Stimulated activated naive CD8-positive, alpha-beta T cell treated with anti-CD3 and anti-CD28 coated beads, Interleukin-15, Interleukin-2, amounts not matched to agents 100 ng/mL and 50 ng/mL, for 24 hours (primary cell): ENCODE data around the gene MS4A6A.
"Not testable (repeated sequence)": the region's sequence is repeated elsewhere in the genome, so short reads cannot be mapped to it uniquely, and the experiment has no call there.

Experiments used
- H3K27ac Mint-ChIP-seq: one replicate; pipeline ENCODE4 v1.8.0; 2021; ENCODE audit warnings: mild to moderate bottlenecking, mixed read lengths
- H3K27me3 Mint-ChIP-seq: one replicate; pipeline ENCODE4 v1.8.0; 2021; ENCODE audit warnings: mixed read lengths
- H3K36me3 Mint-ChIP-seq: one replicate; pipeline ENCODE4 v1.8.0; 2021; ENCODE audit warnings: low read depth, mixed read lengths
- H3K4me1 Mint-ChIP-seq: one replicate; pipeline ENCODE4 v1.8.0; 2021; ENCODE audit warnings: low read depth, mixed read lengths
- H3K4me3 Mint-ChIP-seq: one replicate; pipeline ENCODE4 v1.8.0; 2021; ENCODE audit warnings: mild to moderate bottlenecking, mixed read lengths
- H3K9me3 Mint-ChIP-seq: one replicate; pipeline ENCODE4 v1.8.0; 2021; ENCODE audit warnings: mixed read lengths

Gene MS4A6A, protein sequence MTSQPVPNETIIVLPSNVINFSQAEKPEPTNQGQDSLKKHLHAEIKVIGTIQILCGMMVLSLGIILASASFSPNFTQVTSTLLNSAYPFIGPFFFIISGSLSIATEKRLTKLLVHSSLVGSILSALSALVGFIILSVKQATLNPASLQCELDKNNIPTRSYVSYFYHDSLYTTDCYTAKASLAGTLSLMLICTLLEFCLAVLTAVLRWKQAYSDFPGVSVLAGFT

DNA sequence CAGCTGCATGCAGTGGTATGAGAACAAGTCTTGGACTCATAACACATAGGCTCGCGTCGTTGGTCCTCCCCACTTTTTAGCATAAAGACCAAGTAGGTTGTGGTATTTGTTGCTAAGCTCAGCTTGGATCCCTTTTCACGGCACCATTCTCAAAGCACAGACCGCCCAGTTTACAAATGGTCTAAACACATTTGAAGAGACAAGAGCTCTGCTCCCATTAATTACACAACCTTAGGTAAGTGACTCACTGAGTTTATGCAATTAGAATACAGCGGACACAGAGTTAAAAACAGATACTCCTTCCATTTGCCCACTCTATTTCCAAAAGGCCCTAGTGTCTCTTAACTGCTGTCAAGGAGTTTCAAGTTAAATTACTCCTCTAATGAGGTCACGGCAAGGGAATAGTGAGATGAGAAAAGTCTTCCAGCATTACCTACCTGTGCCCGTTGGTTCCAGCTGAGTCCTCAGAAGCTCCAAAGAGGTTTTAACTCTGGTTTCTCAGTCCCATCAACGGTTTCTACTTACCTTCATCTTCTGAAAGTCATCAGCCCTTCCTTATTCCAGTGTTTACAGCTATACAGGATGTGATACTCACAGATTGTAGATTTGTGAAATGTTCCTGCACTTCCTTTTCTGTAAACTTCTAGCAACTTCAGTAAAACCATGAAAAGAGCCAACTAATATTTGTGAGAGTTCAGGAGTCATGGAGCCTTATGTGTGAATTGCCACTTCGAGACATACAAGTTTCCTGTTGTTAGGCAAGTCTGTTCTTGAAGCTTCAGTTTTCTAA is at the start of gene MS4A6A:
TSS of gene MS4A6A (minus strand) at position 543 of the 790 bp plus-strand sequence. CDS start 1,356 bp downstream, outside the sequence.
- Mint-ChIP-seq H3K4me3 (no peak within 1 kb of the TSS), H3K4me1 (peaks cover 8% of the 10 kb centered on the region), H3K27me3 (peaks cover 52% of the 10 kb centered on the region), H3K36me3 (no peaks in the 10 kb centered on the region), H3K9me3 (no peaks in the 10 kb centered on the region), H3K27ac (no peak within 1 kb of the TSS)

GRCh38 chr11:60230681-60231080 is 47.8 kb upstream of the MS4A6A start:
- no peaks in the 10 kb centered on the region for H3K9me3 Mint-ChIP-seq
- no peak overlapping the region for H3K27ac Mint-ChIP-seq
- H3K27me3 Mint-ChIP-seq, result peaks cover 15% of the 10 kb centered on the region
- no peaks in the 10 kb centered on the region for H3K4me1 Mint-ChIP-seq
- H3K4me3 Mint-ChIP-seq, result no peak overlapping the region
- no peaks in the 10 kb centered on the region for H3K36me3 Mint-ChIP-seq

- no peaks in the 10 kb centered on the region for H3K36me3 Mint-ChIP-seq
- H3K27me3 Mint-ChIP-seq, result peaks cover 20% of the 10 kb centered on the region
- no peak overlapping the region for H3K4me3 Mint-ChIP-seq
- H3K9me3 Mint-ChIP-seq, result no peaks in the 10 kb centered on the region
- H3K4me1 Mint-ChIP-seq, result no peaks in the 10 kb centered on the region
- H3K27ac Mint-ChIP-seq, result no peak overlapping the region
Measured at GRCh38 chr11:60222141-60222540, 39.3 kb upstream of the MS4A6A start.

GRCh38 chr11:60221692-60222091 is 38.8 kb upstream of the MS4A6A start:
- no peak overlapping the region for H3K4me3 Mint-ChIP-seq
- H3K27me3 Mint-ChIP-seq, result peaks cover 20% of the 10 kb centered on the region
- H3K36me3 Mint-ChIP-seq, result no peaks in the 10 kb centered on the region
- H3K4me1 Mint-ChIP-seq, result no peaks in the 10 kb centered on the region
- no peaks in the 10 kb centered on the region for H3K9me3 Mint-ChIP-seq
- no peak overlapping the region for H3K27ac Mint-ChIP-seq

GRCh38 chr11:60221181-60221580 is 38.3 kb upstream of the MS4A6A start:
- Mint-ChIP-seq H3K9me3 (no peaks in the 10 kb centered on the region), H3K27ac (no peak overlapping the region), H3K27me3 (peaks cover 21% of the 10 kb centered on the region), H3K4me3 (no peak overlapping the region), H3K4me1 (no peaks in the 10 kb centered on the region), H3K36me3 (no peaks in the 10 kb centered on the region)

DNA sequence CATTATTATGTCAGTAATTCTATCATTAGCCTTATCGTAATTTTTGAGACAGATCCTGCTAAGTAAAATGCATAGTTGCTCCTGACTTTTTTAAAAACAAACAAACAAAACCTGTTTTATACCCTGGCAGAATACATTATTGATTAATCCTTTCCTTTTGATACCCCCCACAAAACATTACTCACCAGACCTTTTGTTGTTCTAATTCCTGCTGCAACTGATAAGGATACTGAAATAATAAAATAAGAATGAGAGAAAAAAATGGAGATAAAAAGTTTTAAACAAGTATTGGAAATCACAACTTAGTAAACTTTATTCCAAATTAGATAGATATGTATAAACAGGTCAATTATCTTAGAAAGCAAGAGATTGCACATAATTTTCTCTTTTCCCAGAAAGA is 31.5 kb upstream of the MS4A6A start:
- Mint-ChIP-seq H3K4me3 (no peak overlapping the region), H3K27ac (no peak overlapping the region), H3K36me3 (no peaks in the 10 kb centered on the region), H3K27me3 (peaks cover 49% of the 10 kb centered on the region), H3K9me3 (no peaks in the 10 kb centered on the region), H3K4me1 (no peaks in the 10 kb centered on the region)

DNA sequence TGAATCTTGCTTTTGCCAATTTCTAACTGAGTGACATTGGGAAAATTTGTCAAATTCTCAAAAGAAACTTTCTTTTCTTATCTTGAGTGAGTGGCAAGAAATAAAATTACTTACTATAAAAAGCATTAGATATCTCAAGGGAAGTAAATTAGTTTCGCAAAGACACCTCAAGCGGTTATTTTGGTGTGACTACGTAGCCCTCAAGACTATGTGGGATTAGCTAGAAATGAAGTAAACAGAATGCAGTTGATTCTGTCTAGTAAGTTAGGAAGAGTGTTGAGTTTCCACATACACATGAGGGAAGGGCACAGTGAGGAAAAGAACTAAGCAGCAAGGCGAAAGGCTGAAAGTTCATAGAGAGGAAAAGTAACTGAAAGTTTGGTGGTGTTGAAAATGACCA is 28.3 kb upstream of the MS4A6A start:
- Mint-ChIP-seq H3K27me3 (peaks cover 52% of the 10 kb centered on the region), H3K4me1 (peaks cover 17% of the 10 kb centered on the region), H3K9me3 (no peaks in the 10 kb centered on the region), H3K36me3 (no peaks in the 10 kb centered on the region), H3K4me3 (no peak overlapping the region), H3K27ac (no peak overlapping the region)

- no peak overlapping the region for H3K27ac Mint-ChIP-seq
- H3K4me3 Mint-ChIP-seq, result no peak overlapping the region
- peaks cover 47% of the 10 kb centered on the region for H3K27me3 Mint-ChIP-seq
- H3K9me3 Mint-ChIP-seq, result no peaks in the 10 kb centered on the region
- no peaks in the 10 kb centered on the region for H3K36me3 Mint-ChIP-seq
- H3K4me1 Mint-ChIP-seq, result peaks cover 26% of the 10 kb centered on the region
Measured at GRCh38 chr11:60209977-60210376, 27.1 kb upstream of the MS4A6A start.

DNA sequence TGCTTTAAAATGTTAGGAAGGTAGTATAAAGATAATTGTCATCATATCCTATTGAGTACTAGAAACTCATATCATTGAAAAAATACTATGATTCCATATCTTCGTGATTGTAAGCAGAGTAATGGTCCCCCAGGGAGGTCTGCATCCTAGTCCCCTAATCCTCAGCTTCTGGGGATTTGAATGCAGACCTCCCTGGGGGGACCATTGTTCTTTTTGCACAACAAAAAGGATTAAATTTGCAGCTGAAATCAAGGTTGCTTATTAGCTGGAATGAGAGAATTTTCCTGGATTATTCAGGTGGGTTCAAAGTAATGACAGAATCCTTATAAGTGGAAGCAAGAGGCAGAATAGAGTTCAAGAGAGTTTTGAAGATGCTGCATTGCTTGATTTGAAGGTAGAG is 26.1 kb upstream of the MS4A6A start:
- H3K27me3 Mint-ChIP-seq, result peaks cover 47% of the 10 kb centered on the region
- H3K4me3 Mint-ChIP-seq, result no peak overlapping the region

DNA sequence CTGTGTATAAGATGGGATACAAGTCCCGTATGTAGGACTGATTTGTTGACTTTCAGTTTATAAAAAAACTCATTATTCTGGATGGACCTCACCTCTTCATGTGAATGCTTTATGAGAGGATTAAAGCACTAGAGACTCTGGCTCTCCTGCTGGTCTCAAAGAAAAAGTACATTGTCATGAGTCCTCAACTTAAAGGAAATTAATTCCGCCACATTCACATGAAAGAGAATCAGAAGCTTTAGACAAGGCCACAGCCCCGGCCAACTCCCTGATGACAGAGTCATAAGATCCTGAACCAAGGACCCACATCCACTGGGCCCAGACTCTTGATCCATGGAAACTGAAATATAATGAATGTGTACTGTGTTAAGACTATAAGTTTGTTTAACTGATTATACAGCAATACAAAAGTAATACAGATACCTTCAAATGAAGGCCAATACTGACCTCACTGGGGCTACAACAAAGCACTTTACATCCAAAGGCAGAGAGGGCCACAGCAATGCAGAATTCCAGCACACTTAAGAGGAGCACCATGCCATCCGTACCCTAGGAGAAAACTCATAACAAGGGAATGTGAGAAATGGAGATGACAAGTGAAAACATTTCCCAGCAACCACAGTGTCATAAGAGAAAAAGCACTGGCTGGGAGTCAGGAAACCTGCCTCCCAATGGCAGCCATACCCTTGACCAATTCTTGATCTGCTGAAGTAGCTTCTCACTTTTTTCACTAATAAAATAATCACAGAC is 25.4 kb upstream of the MS4A6A start:
- H3K27ac Mint-ChIP-seq, result no peak overlapping the region
- H3K27me3 Mint-ChIP-seq, result peaks cover 47% of the 10 kb centered on the region
- no peaks in the 10 kb centered on the region for H3K36me3 Mint-ChIP-seq
- peaks cover 32% of the 10 kb centered on the region for H3K4me1 Mint-ChIP-seq
- H3K4me3 Mint-ChIP-seq, result no peak overlapping the region
- H3K9me3 Mint-ChIP-seq, result no peaks in the 10 kb centered on the region

More for the DNA sequence above, 26.1 kb upstream of the MS4A6A start:
- no peaks in the 10 kb centered on the region for H3K9me3 Mint-ChIP-seq
- no peak overlapping the region for H3K27ac Mint-ChIP-seq
- H3K4me1 Mint-ChIP-seq, result peaks cover 32% of the 10 kb centered on the region
- H3K36me3 Mint-ChIP-seq, result no peaks in the 10 kb centered on the region

- no peak overlapping the region for H3K27ac Mint-ChIP-seq
- peaks cover 44% of the 10 kb centered on the region for H3K27me3 Mint-ChIP-seq
- peaks cover 32% of the 10 kb centered on the region for H3K4me1 Mint-ChIP-seq
- no peak overlapping the region for H3K4me3 Mint-ChIP-seq
- no peaks in the 10 kb centered on the region for H3K36me3 Mint-ChIP-seq
- peaks cover 3% of the 10 kb centered on the region for H3K9me3 Mint-ChIP-seq
Measured at GRCh38 chr11:60206616-60207015, 23.7 kb upstream of the MS4A6A start.

GRCh38 chr11:60204922-60205321 is 22.0 kb upstream of the MS4A6A start:
- peaks cover 32% of the 10 kb centered on the region for H3K4me1 Mint-ChIP-seq
- H3K36me3 Mint-ChIP-seq, result no peaks in the 10 kb centered on the region
- no peak overlapping the region for H3K27ac Mint-ChIP-seq
- H3K27me3 Mint-ChIP-seq, result peaks cover 39% of the 10 kb centered on the region
- H3K4me3 Mint-ChIP-seq, result no peak overlapping the region
- peaks cover 3% of the 10 kb centered on the region for H3K9me3 Mint-ChIP-seq

DNA sequence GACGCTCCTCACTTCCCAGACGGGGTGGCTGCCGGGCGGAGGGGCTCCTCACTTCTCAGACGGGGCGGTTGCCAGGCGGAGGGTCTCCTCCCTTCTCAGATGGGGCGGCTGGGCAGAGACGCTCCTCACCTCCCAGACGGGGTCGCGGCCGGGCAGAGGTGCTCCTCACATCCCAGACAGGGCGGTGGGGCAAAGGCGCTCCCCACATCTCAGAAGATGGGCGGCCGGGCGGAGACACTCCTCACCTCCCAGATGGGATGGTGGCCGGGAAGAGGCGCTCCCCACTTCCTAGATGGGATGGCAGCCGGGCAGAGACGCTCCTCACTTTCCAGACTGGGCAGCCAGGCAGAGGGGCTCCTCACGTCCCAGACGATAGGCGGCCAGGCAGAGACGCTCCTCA is 18.5 kb upstream of the MS4A6A start:
- peaks cover 17% of the 10 kb centered on the region for H3K4me1 Mint-ChIP-seq
- H3K27ac Mint-ChIP-seq, H3K36me3 Mint-ChIP-seq, H3K9me3 Mint-ChIP-seq, H3K4me3 Mint-ChIP-seq: not testable (repeated sequence)
- H3K27me3 Mint-ChIP-seq, result peaks cover 32% of the 10 kb centered on the region

- no peaks in the 10 kb centered on the region for H3K36me3 Mint-ChIP-seq
- H3K4me3 Mint-ChIP-seq, result no peak overlapping the region
- peaks cover 3% of the 10 kb centered on the region for H3K9me3 Mint-ChIP-seq
- no peak overlapping the region for H3K27ac Mint-ChIP-seq
- peaks cover 22% of the 10 kb centered on the region for H3K4me1 Mint-ChIP-seq
- H3K27me3 Mint-ChIP-seq, result peaks cover 31% of the 10 kb centered on the region
Measured at GRCh38 chr11:60197442-60197841, 14.6 kb upstream of the MS4A6A start.

- Mint-ChIP-seq H3K27ac (no peak overlapping the region), H3K4me1 (peaks cover 22% of the 10 kb centered on the region), H3K27me3 (peaks cover 29% of the 10 kb centered on the region), H3K4me3 (no peak overlapping the region), H3K36me3 (no peaks in the 10 kb centered on the region), H3K9me3 (no peaks in the 10 kb centered on the region)
Measured at GRCh38 chr11:60195923-60196368, 13.1 kb upstream of the MS4A6A start.
